C4-2B (cell line): ENCODE results near the gene SP1.

ENCODE experiments used
- CTCF ChIP-seq: fragments of 450-650 bp; conservative IDR thresholded peaks from 2 replicates; pipeline ENCODE4 v1.5.1; 2017; ENCODE audit warnings: mild to moderate bottlenecking
- ZFX ChIP-seq: fragments of 450-650 bp; IDR thresholded peaks from 2 replicates; pipeline ENCODE4 v1.6.1; 2017

GRCh38 chr12:53336181-53336681, 43.7 kb upstream of the SP1 start, which contains the start of gene SP7:
- no peak for TF ChIP-seq CTCF
- TF ChIP-seq ZFX: no peak
